HepG2 (cell line): ENCODE results near the gene ZBTB43. TPM values are rescaled to one million over a fixed set of nuclear protein-coding genes. Genes with fewer than 3 reads are reported as not detected.

Source experiments
- CHD4 ChIP-seq: fragments of 200-600 bp; sonication (generic); IDR thresholded peaks from 2 replicates; pipeline ENCODE4 v1.7.0; 2017; ENCODE audit warnings: mild to moderate bottlenecking, low read length, borderline replicate concordance
- FOXK1 ChIP-seq: sonication (generic); formaldehyde crosslinking; IDR thresholded peaks from 2 replicates; pipeline ENCODE4 v1.4.0; 2020; ENCODE audit warnings: low read depth, missing genetic modification reagents, borderline replicate concordance
- GLI4 ChIP-seq: sonication (generic); formaldehyde crosslinking; IDR thresholded peaks from 2 replicates; pipeline ENCODE4 v1.5.1; 2020; ENCODE audit warnings: missing genetic modification reagents, mild to moderate bottlenecking, moderate library complexity, borderline replicate concordance
- HIVEP1 ChIP-seq: sonication (generic); formaldehyde crosslinking; IDR thresholded peaks from 2 replicates; pipeline ENCODE4 v1.4.0; 2020; ENCODE audit warnings: mild to moderate bottlenecking, missing genetic modification reagents
- KDM2A ChIP-seq: sonication (generic); formaldehyde crosslinking; IDR thresholded peaks from 2 replicates; pipeline ENCODE4 v1.4.0; 2020; ENCODE audit warnings: low read depth, missing genetic modification reagents, borderline replicate concordance
- NFE2L1 ChIP-seq: sonication (generic); formaldehyde crosslinking; IDR thresholded peaks from 2 replicates; pipeline ENCODE4 v1.4.0; 2020; ENCODE audit warnings: missing genetic modification reagents, mild to moderate bottlenecking, borderline replicate concordance
- NFIC ChIP-seq: IDR thresholded peaks from 2 replicates; pipeline ENCODE4 v1.6.1; 2012; ENCODE audit warnings: mild to moderate bottlenecking, low read length, inconsistent platforms
- NKX3-1 ChIP-seq: sonication (generic); formaldehyde crosslinking; IDR thresholded peaks from 2 replicates; pipeline ENCODE4 v1.5.0; 2020; ENCODE audit warnings: missing genetic modification reagents
- NONO ChIP-seq, 2 experiments: fragments of 450-650 bp in 1 of 2; sonication (generic) in 1 of 2; formaldehyde crosslinking in 1 of 2; IDR thresholded peaks in 1 of 2; conservative IDR thresholded peaks in 1 of 2; 2 replicates each; pipeline versions ENCODE4 v1.6.1 to v1.8.0; 2017 to 2022; ENCODE audit warnings: mild to moderate bottlenecking in 1 of 2, missing genetic modification reagents in 1 of 2, moderate library complexity in 1 of 2
- PAF1 ChIP-seq: IDR thresholded peaks from 2 replicates; pipeline ENCODE4 v1.6.1; 2016; ENCODE audit warnings: missing genetic modification reagents, missing compliant biosample characterization
- RFX5 ChIP-seq: IDR thresholded peaks from 2 replicates; pipeline ENCODE4 v1.6.1; 2011; ENCODE audit warnings: low read depth, low read length, improper control_type of control experiment
- SKI ChIP-seq: fragments of 450-650 bp; IDR thresholded peaks from one replicate; pipeline ENCODE4 v1.6.1; 2018; ENCODE audit warnings: mild to moderate bottlenecking; ENCODE audit not compliant: partially characterized antibody
- STAG1 ChIP-seq: sonication (generic); formaldehyde crosslinking; IDR thresholded peaks from 2 replicates; pipeline ENCODE4 v1.4.0; 2020; ENCODE audit warnings: missing genetic modification reagents
- UBTF ChIP-seq: sonication (generic); formaldehyde crosslinking; IDR thresholded peaks from 2 replicates; pipeline ENCODE4 v1.4.0; 2020; ENCODE audit warnings: mild to moderate bottlenecking, missing genetic modification reagents
- ZFAT ChIP-seq: sonication (generic); formaldehyde crosslinking; conservative IDR thresholded peaks from 2 replicates; pipeline ENCODE4 v1.8.1; 2023; ENCODE audit warnings: missing genetic modification reagents, inconsistent platforms
- ZFP62 ChIP-seq: sonication (generic); formaldehyde crosslinking; IDR thresholded peaks from 2 replicates; pipeline ENCODE4 v1.4.0; 2020; ENCODE audit warnings: missing genetic modification reagents
- ZNF143 ChIP-seq: sonication (generic); formaldehyde crosslinking; IDR thresholded peaks from 2 replicates; pipeline ENCODE4 v1.4.0; 2020; ENCODE audit warnings: missing genetic modification reagents
- ZNF564 ChIP-seq: sonication (generic); formaldehyde crosslinking; IDR thresholded peaks from 2 replicates; pipeline ENCODE4 v1.8.1; 2023; ENCODE audit warnings: mild to moderate bottlenecking, missing genetic modification reagents
- ZNF580 ChIP-seq: IDR thresholded peaks from 2 replicates; pipeline ENCODE4 v1.6.1; 2016; ENCODE audit warnings: low read depth, borderline replicate concordance
- ZNF598 ChIP-seq: sonication (generic); formaldehyde crosslinking; IDR thresholded peaks from 2 replicates; pipeline ENCODE4 v1.5.1; 2020; ENCODE audit warnings: mild to moderate bottlenecking, missing genetic modification reagents, borderline replicate concordance
- ZNF746 ChIP-seq: sonication (generic); formaldehyde crosslinking; IDR thresholded peaks from 2 replicates; pipeline ENCODE4 v1.8.0; 2022; ENCODE audit warnings: mild to moderate bottlenecking, missing genetic modification reagents
- ZNF777 ChIP-seq: sonication (generic); formaldehyde crosslinking; IDR thresholded peaks from 2 replicates; pipeline ENCODE4 v1.4.0; 2020; ENCODE audit warnings: missing genetic modification reagents
- ZNF878 ChIP-seq: sonication (generic); formaldehyde crosslinking; IDR thresholded peaks from 2 replicates; pipeline ENCODE4 v1.8.1; 2023; ENCODE audit warnings: mild to moderate bottlenecking, missing genetic modification reagents, moderate library complexity
- ZNF883 ChIP-seq: sonication (generic); formaldehyde crosslinking; IDR thresholded peaks from 2 replicates; pipeline ENCODE4 v1.5.1; 2020; ENCODE audit warnings: mild to moderate bottlenecking, missing genetic modification reagents; ENCODE audit errors: not compliant biosample characterization
- polyA plus RNA-seq, 8 experiments: library from polyadenylated mRNA; depleted of rRNA in 3 of 8; stranded (reverse) in 7 of 8; unstranded in 1 of 8; fragments of >200 nt; fragmentation: Illumina TruSeq in 4 of 8; extraction: Trizol in 4 of 8; gene quantifications; 2 replicates each; pipeline versions ENCODE4 v1.2.1 to v1.2.3, GENCODE V29; 2011 to 2016; ENCODE audit warnings: low read depth in 4 of 8, missing spikeins in 1 of 8, mixed read lengths in 1 of 8; ENCODE audit not compliant: insufficient read depth in 1 of 8
- total RNA-seq, 5 experiments: library from RNA; depleted of rRNA; stranded (reverse); fragments of >200 nt; fragmentation: Illumina TruSeq; extraction: Trizol; gene quantifications; 2 replicates each; pipeline ENCODE4 v1.2.3, GENCODE V29; 2016; ENCODE audit warnings: low read depth in 1 of 5

ZBTB43 gene
- total and polyA plus RNA-seq, 2 of the 13 experiments (the other 11 are each of a cell fraction or from before 2014, with no cell fraction given) = 7.1 to 31.4 TPM

DNA sequence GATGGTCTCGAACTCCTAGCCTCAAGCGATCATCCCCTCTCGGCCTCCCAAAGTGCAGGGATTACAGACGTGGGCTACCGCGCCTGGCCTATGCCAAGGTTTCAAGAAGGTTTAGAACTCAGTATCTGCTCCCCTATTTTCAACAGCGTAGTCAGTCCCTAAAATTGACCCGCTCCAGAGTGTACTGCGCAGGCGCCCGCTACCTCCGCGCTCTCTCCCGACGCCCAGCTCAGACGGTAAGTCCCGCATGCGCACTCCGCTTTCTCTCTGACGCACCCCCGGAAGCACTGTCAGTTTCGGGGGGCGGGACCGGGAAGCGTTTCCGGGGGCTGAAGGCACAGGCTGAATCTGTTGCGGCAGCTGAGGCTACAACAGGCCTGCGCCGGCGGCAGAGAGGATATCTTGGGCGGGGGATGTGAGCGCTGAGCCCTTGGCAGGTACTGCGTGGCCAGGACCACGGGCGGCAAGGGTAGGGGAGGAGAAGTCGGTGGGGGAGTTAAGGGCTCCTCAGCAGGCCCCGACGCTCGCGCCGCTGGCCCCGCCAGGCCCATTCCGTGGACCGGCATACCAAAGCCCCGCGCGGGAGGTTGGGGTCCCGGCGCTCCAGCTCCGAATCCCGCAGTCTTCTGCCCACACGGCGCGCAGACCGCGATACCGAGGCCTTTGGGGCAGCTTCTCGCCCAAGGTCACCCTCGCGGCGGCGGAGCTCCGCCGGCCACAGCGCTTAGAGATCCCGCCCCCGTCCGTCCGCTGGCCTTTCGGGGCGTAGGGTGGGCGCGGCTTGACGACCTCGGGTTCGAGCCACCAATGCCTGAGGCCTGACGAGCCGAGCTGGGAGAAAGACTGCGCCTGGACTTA is at the start of gene ZBTB43 (continued):
- TF ChIP-seq UBTF (CRISPR knock-in tag) (peak; percentile 77), ZNF564 (CRISPR knock-in tag) (no peak), ZNF777 (0 out of 2 replicates have a peak, but pooled peaks have one; percentile 38), ZNF878 (CRISPR knock-in tag) (no peak), ZNF143 (peak; percentile 35; the same call in 1 of the 2 replicates), ZNF746 (no peak), GLI4 (CRISPR knock-in tag) (no peak), ZFP62 (CRISPR knock-in tag) (0 out of 2 replicates have a peak, but pooled peaks have one; percentile 46), SKI (peak; percentile 35), NFIC (no peak), NONO (IDR thresholded peaks at IDR 0.05) (no peak), NONO (CRISPR knock-in tag; conservative IDR thresholded peaks at IDR 0.05) (peak; percentile 81), RFX5 (no peak), ZNF598 (CRISPR knock-in tag) (0 out of 2 replicates have a peak, but pooled peaks have one; percentile 11), NKX3-1 (peak; percentile 31; the same call in 1 of the 2 replicates), ZNF580 (peak; percentile 86; the same call in 1 of the 2 replicates), STAG1 (no peak), CHD4 (no peak; the same call in 1 of the 2 replicates), FOXK1 (CRISPR knock-in tag) (peak; percentile 50; the same call in 1 of the 2 replicates), KDM2A (CRISPR knock-in tag) (peak; percentile 83), NFE2L1 (CRISPR knock-in tag) (no peak), ZFAT (CRISPR knock-in tag) (0 out of 2 replicates have a peak, but pooled peaks have one; percentile 65), ZNF883 (CRISPR knock-in tag) (no peak), HIVEP1 (CRISPR knock-in tag) (no peak), PAF1 (CRISPR knock-in tag) (no peak)
